Glomerular visceral epithelial cell (primary cell): ENCODE data around the gene BAZ1A.
"Not testable (repeated sequence)": the region's sequence is repeated elsewhere in the genome, so short reads cannot be mapped to it uniquely, and the experiment has no call there.

Experiments
- DNase-seq: peaks from one replicate; pipeline ENCODE4 v3.0.0-alpha.2; 2016; ENCODE audit errors: extremely low spot score

The BAZ1A gene

DNA sequence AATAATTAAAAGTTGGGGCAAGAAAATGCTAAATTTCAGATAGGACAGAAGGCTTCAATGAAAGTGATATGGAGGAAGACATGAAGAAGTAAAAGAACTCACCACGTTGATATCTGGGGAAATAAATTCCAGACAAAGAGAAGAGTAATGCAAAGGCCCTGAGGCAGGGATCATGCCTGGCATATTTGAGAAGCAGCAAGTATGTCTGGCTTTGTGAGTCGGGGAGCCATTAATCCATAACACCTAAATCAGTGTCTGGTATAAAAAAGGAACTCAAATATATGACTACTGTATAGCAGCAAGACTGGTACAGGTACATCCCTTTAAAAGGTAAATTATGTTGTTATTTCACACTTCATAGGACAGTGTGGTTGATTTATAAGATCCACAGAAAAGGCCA is 16.4 kb downstream of the BAZ1A start:
- no peak for DNase-seq

DNA sequence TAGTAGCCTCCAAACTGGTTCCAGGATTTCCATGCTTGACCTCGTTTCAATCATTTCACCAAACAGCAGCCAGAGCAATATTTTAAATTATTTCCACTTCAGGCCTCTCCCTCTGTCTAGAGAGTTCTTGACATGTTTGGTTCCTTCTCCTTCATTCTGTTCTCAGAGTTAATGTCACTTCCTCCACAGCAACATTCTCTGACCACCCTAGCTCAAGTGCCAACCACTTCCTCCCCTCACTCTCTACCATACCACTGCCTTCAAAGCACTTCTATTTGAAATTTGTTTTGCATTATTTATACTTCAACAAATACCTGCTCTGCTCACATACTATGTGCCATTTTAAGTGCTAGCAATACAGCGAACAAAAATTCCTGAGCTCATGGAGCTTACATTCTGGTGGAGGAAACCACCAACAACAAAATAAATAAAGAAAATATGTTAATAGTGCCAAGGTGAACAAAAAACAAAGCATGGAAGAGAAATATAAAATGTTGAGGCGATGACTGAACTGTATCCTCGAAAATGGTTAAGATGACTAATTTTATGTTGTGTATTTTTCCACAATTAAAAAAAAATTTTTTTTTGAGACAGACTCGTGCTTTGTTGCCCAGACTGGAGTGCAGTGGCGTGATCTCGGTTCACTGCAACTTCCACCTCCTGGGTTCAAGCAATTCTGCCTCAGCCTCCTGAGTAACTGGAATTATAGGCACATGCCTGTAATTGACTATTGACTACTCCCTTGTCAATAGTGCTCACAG is 17.3 kb downstream of the BAZ1A start:
- DNase-seq = no peak

DNA sequence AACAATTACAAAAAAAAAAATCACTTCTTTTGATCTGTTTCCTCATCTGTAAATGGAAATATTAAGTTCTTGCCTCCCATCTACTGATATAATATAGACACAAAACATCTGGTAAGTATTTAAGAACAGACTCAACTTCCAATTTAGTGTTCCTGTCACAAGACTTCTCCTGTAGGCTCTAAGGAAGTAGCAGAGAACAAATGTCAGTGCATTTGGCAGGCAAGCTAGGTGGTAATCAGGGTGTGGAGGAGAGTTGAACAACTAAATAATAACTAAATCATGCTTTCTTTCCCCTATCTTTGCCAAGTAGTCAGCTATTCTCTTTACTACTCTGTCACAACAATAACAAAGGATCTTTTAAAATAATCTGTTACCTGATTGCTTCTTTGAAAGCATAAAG is 22.1 kb downstream of the BAZ1A start:
- no peak for DNase-seq

DNA sequence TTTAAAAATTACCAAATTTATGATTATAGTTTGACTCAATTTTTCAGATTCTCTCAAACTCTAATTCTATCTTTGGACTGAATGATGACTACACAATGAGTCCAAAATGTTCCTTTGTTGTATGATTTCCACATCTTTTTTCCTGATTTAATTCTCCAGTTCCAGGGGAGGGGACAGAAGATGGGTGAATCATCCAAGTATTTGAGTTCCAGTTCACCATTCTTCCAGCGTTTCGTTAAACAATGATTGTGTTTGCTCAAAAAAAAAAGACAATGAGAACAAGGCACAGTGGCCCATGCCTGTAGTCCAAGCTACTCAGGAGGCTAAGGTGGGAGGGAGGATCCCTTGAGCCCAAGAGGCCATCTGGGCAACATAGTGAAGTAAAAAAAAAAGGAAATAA is 23.8 kb downstream of the BAZ1A start:
- DNase-seq = no peak

DNA sequence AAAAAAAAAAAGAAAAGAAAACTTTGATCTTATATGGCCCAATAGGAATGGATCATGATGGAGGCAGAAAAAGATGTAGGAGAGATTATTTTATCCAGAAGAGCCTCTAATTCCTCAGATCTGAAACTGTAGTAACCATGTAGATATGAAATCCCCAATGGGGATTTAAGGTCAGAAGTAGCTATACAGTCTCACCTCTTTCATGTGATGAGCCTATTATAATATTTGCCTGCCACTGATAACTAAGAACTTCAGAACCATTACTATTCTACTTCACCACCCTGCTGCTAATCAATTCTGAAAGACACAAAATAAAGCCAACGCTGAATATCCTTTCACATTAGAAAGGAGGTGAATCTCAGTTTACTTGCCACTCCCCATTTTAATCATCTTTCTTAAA is 29.3 kb downstream of the BAZ1A start:
- no peak for DNase-seq

DNA sequence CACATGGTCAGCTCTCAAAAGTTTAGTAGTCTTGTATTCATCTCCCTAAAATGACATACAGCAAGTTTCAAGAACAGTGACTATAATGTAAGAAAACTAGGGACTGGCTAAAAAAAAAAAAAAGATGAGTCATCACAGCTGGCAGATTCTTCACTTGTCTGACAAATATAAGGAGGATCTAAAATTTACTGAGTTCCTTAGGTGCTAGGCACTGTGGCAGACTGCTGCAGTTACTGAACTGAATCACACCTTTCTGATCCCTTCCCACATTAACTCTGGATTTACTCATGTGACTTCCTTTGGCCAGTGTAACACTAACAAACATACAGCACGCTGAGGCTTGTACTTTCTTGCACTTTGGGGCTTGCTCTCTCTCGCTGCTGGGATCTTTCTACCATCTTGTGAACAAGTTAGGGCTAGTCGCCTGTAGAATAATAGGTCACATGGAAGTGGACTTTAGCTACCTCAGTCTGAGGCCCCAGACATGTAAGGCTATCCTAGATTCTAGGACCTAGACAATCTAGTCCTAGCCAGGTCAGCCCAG is 32.1 kb downstream of the BAZ1A start:
- peak; percentile 72 for DNase-seq

DNA sequence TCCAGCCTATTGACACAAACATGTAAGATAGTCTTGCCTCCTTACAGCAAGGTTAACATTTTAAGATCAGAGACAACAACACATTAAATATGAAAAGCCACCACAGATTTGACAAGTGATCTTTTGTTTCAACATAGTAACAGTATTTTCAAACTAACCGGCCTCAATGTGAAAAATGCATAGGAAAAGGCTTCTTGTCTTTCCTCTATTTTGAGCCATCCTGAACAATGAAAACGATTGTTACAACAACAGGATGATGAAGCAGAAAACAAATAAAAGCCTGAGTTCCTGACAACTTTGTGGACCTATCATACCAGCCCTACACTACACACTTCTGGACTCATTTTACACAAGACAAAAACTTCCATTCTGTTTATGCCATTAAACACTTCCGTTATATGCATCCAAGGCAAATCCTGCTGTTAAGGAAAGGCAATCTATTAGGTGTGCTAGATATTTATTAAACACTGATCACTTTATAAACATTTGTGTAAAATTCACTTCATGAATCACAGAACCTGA is 37.3 kb downstream of the BAZ1A start:
- no peak for DNase-seq

DNA sequence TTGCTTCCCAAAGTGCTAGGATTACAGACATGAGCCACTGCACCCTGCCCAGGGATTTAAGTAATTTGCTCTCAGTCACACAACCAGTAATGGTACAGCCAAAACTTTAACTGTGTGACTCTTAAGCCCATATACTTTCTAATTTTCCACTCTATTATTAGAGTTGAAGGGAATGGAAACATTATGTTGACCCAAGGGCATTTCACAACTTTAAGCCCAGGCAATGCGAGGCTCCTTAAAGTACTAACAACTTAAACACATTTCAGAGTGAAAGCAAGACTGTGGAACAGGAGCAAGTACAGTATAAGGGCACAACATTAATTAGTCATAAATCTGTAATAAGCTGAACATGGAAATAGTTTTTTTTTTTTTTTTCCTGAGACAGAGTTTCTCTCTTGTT is 39.8 kb downstream of the BAZ1A start:
- DNase-seq = no peak

DNA sequence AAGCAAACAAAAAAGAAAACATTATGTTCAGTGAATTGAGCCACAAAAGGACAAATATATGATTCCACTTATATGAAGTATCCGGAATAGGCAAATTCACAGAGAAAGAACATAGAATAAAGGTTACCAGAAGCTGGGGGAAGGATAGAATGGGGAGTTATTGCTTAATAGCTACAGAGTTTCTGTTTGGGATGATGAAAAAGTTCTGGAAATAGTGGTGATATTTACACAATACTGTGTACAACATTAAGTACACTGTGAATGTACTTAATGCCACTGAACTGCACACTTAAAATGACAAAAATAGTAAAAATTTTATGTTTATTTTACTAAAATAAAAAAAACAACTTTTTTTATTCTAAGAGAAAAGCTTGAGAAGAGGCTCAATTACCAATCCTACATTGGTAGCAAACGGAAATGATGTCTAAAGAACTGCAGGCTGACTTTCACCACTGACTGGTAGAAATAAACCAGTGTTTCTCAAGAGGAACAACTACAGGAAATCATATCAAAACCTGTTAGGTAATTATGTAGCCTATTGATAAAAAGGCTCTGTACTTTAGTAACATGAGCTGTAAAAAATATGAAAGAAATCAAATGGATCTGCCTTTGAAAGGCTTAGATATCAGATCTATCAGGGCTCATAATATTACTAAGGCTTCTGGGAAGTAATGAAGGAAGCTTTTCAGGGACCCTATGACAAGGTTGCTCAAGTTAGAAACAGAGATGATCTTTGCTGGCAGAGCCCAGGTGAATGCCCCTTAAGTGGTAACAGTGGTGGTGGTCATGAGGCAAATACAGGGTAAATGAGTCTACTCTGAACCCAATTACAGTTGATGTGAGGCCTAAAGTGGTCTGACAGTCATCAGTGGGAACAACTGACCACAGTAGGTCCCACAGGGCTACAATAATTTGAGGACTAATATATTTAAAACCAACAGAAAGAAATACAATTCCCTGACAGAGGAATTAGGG is 41.3 kb downstream of the BAZ1A start:
- DNase-seq = no peak

DNA sequence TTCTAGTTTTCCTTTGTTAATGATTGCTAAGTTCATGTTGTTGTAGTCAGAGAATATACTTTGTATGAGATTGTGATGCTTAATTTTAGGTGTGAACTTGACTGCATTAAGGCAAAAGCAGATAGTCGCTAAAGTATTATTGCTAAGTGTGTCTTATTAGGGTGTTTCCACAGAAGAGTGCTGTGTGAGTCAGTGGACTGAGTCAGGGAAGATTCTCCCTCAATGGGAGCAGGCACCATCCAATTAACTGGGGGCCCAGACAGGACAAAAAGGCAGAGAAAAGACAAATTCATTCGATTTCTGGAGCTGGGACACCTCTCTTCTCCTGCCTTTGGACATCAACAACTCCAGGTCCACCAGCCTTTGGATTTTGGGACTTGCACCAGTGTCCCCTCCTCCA is 48.5 kb downstream of the BAZ1A start:
- peak; percentile 8 for DNase-seq

DNA sequence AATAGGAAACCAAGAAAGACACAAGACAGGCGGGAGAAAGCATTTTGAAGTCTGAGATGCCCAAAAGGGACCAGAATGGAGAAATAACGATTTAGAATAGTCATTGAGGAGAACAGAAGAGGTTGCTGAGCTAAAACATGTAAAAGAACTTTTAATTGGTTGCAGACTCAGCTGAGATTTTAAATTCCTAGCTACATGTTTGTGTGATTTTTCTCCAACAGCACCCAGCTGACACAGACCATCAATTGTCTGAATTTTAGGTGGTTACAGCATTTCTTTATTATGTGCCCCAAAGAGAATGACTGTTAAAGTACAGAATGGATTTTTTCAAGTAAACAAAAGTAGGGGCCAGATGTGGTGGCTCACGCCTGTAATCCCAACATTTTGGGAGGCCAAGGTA is 50.3 kb downstream of the BAZ1A start:
- DNase-seq = no peak

DNA sequence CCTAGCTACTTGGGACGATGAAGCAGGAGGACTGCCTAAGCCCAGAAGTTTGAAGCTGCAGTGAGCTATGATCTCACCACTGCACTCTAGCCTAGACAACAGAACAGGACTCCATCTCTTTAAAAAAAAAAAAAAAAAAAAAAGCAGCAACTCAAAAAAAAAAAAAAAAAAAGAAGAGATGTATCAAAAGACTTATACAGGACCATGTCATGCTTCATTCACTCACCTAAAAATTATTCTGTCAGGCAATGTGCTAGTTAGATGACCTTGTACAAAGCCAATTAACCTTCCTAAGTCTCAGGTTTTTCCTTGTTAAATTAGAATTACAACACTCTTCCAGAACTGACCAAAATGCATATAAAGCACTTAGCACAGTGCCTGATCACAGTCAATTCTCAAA is 50.9 kb downstream of the BAZ1A start:
- no peak for DNase-seq

DNA sequence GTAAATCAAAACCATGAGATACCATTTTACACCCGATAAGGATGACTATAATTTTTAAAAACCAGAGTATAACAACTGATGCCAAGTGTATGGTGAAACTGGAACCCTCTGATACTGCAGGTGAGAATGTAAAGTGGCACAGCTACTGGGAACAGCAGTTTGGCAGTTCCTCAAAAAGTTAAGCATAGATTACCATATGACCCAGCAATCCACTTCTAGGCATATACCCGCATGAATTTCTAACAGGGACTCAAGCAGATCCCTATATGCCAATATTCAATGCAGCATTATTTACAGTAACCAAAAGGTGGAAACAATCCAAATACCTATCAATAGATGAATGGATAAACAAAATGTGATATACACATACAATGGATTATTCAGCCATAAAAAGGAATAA is 57.4 kb downstream of the BAZ1A start:
- no peak for DNase-seq

DNA sequence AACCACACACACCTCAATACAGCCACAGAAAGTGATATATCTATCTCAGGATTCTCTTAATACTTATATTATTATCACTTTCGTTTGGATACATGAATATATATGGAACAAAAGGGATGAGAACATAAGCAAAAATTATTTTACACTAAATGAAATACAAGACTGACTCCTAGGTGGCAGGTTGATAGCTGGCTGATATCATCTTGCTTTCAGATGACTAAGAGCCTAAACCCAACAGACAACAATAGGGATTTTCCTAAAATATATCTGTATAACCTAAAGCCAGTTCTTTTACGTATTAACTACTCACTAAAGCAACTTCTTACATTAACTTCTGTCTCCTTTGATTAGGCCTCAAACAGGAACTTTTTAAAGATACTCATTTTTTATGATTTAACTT is 65.1 kb downstream of the BAZ1A start:
- no peak for DNase-seq

DNA sequence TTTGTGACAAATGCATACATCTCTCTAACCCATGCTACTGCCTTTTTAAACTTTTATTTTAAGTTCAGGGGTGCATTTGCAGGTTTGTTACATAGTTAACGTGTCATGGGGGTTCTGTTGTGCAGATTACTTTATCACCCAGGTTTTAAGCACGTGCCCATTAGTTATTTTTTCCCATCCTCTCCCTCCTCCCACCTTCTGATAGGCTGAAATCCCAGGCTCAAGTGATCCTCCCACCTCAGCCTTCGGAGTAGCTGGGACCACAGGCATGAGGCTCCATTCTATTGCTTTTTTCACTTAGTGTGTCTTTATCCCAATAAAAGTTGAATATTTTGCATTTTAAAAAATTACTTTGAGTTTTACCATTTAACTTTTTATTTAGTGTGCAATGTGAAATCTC is 68.9 kb downstream of the BAZ1A start:
- DNase-seq = no peak

DNA sequence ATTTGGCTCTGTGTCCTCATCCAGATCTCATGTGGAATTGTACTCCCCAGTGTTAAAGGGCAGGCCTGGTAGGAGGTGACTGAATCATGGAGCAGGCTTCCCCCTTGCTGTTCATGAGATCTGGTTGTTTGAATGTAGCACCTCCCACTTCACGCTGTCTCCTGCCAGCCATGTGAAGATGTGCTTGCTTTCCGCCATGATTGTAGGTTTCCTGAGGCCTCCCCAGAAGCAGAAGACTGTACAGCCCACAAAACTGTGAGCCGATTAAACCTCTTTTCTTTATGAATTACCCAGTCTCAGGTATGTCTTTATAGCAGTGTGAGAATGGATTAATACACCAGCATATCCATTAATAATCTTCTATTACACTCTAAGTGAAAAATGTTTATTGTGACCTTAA is 70.2 kb downstream of the BAZ1A start:
- DNase-seq = no peak

DNA sequence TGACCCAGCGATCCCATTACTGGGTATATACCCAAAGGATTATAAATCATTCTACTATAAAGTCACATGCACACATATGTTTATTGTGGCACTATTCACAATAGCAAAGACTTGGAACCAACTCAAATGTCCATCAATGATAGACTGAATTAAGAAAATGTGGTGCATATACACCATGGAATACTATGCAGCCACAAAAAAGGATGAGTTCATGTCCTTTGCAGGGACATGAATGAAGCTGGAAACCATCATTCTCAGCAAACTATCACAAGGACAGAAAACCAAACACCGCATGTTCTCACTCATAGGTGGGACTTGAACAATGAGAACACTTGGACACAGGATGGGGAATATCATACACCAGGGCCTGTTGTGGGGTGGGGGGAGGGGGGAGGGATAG is 76.3 kb downstream of the BAZ1A start:
- not testable (repeated sequence) for DNase-seq

DNA sequence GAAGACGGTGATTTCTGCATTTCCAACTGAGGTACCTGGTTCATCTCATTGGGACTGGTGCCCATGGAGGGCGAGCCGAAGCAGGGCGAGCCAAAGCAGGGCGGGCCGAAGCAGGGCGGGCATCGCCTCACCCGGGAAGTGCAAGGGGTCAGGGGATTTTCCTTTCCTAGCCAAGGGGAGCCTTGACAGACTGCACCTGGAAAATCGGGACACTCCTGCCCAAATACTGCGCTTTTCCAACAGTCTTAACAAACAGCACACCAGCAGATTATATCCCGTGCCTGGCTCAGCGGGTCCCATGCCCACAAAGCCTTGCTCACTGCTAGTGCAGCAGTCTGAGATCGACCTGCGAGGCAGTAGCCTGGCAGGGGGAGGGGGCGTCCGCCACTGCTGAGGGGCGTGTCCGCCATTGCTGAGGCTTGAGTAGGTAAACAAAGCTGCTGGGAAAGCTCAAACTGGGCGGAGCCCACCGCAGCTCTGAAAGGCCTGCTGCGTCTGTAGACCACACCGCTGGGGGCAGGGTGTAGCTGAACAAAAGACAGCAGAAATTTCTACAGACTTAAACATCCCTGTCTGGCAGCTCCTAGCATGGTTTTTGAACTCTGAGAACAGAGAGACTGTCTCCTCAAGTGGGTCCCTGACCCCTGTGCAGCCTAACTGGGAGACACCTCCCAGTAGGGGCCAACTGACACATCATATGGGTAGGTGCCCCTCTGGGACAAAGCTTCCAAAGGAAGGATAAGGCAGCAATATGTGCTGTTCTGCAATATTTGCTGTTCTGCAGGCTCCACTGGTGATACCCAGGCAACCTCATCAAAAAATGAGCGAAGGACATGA is 77.2 kb downstream of the BAZ1A start:
- no peak for DNase-seq

DNA sequence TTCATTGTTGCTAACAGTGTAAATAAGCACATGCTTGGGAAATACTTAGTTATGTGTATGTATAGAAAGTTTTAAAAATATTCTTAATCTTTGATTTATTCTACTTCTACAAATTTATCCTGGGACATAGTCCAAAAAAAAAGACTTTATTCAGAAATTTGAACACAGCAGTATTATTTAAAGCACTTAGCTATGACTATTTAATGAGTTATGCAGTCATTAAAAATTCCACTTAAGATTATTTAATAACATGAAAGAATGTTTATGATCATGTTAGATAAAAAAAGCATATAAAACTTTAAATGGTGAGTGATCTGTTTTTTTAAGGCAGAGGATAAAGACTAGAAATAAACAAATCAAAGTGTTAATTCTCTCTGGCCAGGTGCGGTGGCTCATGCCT is 78.3 kb downstream of the BAZ1A start:
- DNase-seq = no peak

DNA sequence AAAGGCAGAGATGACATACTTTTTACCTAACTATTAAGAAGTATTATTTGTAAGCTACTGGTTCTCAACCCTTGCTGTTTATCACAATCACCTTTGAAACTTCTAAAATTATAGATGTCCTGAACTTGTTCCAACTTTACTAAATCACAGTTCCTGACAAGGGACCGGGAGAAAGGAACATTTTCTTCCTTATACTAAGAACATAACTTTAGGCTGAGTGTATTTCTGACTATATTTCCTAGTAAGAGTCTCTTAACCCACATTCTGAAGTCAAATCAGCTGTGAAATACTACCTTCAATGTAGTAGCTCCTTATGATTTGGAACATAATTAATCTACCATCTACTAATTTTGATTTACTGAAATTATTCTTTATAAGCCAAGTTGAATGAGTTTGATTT is 80.2 kb downstream of the BAZ1A start:
- DNase-seq = no peak

DNA sequence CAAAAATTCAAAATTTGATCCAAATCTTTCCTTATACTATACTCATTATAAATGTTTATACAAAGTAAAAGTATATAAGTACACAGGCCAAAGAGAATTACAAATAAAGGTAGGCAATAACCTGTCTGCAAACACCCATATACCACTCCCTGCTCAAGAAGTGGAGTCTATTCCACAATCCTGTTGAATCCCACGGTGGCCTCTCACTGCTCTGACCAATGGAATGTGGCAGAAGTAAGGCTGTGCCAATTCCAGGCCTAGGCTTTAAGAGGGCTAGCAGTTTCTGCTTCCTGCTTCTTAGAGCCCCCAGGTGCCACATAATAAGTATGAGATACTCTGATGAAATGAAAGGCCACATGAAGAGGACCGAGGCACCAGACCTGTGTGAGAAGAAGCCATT is 80.9 kb downstream of the BAZ1A start:
- no peak for DNase-seq

DNA sequence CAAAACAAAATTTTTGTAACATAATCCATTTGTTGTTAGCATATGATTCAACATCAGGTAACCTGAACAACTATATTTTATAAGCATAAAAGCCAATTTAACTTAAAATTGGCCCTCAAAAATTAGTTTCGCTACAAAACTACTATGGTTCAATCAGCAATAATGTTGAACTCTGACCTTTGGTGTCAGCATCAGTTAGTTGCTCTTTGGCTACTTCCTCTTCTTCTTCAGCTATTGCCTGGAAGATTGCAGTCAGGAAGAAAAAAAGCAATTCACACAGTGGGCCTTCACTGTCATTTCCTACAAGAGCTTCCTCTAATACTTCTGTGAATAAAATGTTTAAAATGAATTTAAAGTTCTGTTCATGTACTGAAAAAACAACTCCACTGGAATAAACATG is 82.6 kb downstream of the BAZ1A start:
- DNase-seq = no peak
